OCI-LY3 (cell line): ENCODE results near the gene MYL10.

Source experiments
- H2AFZ ChIP-seq: fragments of 200-600, 300-600 bp; shearing (Covaris generic); 2 replicates; pipeline ENCODE4 v1.6.0; 2014; ENCODE audit warnings: antibody characterized with exemption, low read depth, low read length
- H3K27ac ChIP-seq: fragments of 200-600, 300-600 bp; sonication (generic); 2 replicates; pipeline ENCODE4 v1.5.1; 2014; ENCODE audit warnings: mild to moderate bottlenecking, low read length, moderate library complexity, mixed read lengths
- H3K27me3 ChIP-seq: fragments of 200-600, 300-600 bp; sonication (generic); 2 replicates; pipeline ENCODE4 v1.6.1; 2014; ENCODE audit warnings: low read depth, low read length, mixed read lengths
- H3K36me3 ChIP-seq: fragments of 200-600, 300-600 bp; sonication (generic); replicated peaks from 2 replicates; pipeline ENCODE3; 2014; ENCODE audit warnings: low read depth, low read length, mixed read lengths
- H3K4me1 ChIP-seq: fragments of 300-600, 200-600 bp; sonication (generic); 2 replicates; pipeline ENCODE4 v1.6.1; 2014; ENCODE audit warnings: low read length, mixed read lengths
- H3K4me2 ChIP-seq: fragments of 200-600, 300-600 bp; sonication (generic); 2 replicates; pipeline ENCODE4 v1.6.1; 2014; ENCODE audit warnings: low read length, mixed read lengths
- H3K4me3 ChIP-seq: fragments of 300-600, 200-600 bp; sonication (generic); 2 replicates; pipeline ENCODE4 v1.5.1; 2014; ENCODE audit warnings: antibody characterized with exemption, mild to moderate bottlenecking, low read length, moderate library complexity
- H3K79me2 ChIP-seq: fragments of 300-600, 200-600 bp; shearing (Covaris generic); 2 replicates; pipeline ENCODE4 v1.6.1; 2014; ENCODE audit warnings: mild to moderate bottlenecking, low read length, mixed read lengths
- H3K9ac ChIP-seq: fragments of 300-600, 200-600 bp; shearing (Covaris generic); 2 replicates; pipeline ENCODE4 v1.6.0; 2014; ENCODE audit warnings: mild to moderate bottlenecking, low read length, moderate library complexity
- H3K9me3 ChIP-seq: fragments of 200-600, 300-600 bp; shearing (Covaris generic); 2 replicates; pipeline ENCODE4 v1.6.1; 2014; ENCODE audit warnings: low read length, mixed read lengths; ENCODE audit not compliant: insufficient read depth
- H4K20me1 ChIP-seq: fragments of 200-600, 300-600 bp; sonication (generic); 2 replicates; pipeline ENCODE4 v1.6.1; 2016; ENCODE audit warnings: low read length, mixed read lengths; ENCODE audit not compliant: insufficient read depth
- EZH2phosphoT487 ChIP-seq: fragments of 200-600 bp; shearing (Covaris generic); IDR thresholded peaks from 2 replicates; pipeline ENCODE4 v1.6.1; 2018; ENCODE audit warnings: antibody characterized with exemption, mixed run types, low read depth
- TF ChIP-seq, protein P1 (sequence below): fragments of 200-600, 300-600 bp; sonication (generic); IDR thresholded peaks from 2 replicates; pipeline ENCODE4 v1.5.1; 2014; ENCODE audit warnings: antibody characterized with exemption, low read length, low read depth

The MYL10 gene

DNA sequence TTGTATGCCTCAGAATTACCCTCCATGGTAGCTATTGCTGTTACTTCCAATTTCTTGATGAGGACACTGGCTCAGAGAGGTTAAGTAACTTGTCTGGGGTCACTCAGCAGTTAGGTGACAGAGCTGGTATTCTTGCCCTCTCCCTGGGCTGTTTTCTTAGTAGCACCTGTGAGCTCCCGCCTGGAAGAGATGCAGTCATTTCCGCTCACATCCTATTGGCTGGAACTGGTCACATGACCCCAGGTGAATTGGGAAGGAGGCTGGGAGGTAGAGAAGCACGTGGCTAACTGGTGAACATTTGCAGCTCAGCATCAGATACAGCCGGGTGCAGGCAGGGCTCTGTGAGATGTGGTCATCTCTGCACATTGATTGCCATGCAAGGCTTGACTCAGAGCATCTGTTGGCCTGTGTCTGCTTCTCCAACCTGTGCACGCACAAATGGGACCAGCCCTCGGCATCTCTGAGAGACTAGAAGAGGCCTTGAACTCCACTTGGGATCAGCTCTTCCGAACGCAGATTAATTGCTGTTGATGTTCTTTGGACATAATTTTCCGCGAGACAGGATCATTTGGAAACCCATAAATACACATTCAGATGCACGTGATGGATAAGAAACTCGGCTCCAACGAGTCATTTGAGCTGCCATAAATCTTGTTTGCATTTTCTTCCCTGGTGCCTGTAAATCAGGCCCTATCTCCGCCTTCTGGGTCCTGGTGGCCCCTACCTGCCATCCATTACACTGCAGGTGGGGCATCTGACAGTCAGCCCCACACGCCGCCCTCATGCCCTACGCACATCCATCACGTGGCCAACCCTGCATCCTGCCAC, 42.8 kb downstream of the MYL10 start:
- H2AFZ ChIP-seq: no peak overlapping the region
- no peaks in the 10 kb centered on the region for H4K20me1 ChIP-seq

DNA sequence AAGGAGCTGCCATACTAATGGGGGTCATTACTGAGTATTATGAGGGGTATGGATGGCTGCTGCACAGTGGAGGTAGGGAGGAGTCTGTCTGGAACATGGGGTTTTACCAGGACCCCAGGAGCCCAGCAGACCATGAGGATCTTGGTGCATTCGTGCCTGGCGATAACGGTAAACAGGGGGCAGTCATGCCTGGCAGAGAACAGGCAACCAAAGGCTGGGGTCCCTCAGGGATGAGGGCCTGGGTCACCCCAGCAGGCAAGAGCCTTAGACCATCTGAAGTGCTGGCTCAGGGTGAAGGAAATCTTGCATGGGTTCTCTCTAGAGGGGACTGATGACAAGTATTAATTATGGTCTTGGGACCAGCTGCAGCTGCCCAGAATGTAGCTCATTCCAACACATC, 46.1 kb downstream of the MYL10 start:
- no peaks in the 10 kb centered on the region for H3K9me3 ChIP-seq
- no peaks in the 10 kb centered on the region for H3K36me3 ChIP-seq
- no peak overlapping the region for H2AFZ ChIP-seq
- no peaks in the 10 kb centered on the region for H3K4me1 ChIP-seq
- no peak overlapping the region for H3K4me3 ChIP-seq
- H3K4me2 ChIP-seq: no peak overlapping the region
- no peak overlapping the region for H3K9ac ChIP-seq
- H3K27me3 ChIP-seq: 0 out of 2 replicates have a peak, but pooled peaks cover 6% of the 10 kb centered on the region
- no peaks in the 10 kb centered on the region for H4K20me1 ChIP-seq
- TF ChIP-seq, protein P1, sequence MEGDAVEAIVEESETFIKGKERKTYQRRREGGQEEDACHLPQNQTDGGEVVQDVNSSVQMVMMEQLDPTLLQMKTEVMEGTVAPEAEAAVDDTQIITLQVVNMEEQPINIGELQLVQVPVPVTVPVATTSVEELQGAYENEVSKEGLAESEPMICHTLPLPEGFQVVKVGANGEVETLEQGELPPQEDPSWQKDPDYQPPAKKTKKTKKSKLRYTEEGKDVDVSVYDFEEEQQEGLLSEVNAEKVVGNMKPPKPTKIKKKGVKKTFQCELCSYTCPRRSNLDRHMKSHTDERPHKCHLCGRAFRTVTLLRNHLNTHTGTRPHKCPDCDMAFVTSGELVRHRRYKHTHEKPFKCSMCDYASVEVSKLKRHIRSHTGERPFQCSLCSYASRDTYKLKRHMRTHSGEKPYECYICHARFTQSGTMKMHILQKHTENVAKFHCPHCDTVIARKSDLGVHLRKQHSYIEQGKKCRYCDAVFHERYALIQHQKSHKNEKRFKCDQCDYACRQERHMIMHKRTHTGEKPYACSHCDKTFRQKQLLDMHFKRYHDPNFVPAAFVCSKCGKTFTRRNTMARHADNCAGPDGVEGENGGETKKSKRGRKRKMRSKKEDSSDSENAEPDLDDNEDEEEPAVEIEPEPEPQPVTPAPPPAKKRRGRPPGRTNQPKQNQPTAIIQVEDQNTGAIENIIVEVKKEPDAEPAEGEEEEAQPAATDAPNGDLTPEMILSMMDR: no peak
- no peak for TF ChIP-seq EZH2phosphoT487
- no peak overlapping the region for H3K27ac ChIP-seq
- no peaks in the 10 kb centered on the region for H3K79me2 ChIP-seq

More for the DNA sequence above, 42.8 kb downstream of the MYL10 start:
- Histone ChIP-seq H3K4me1 (no peaks in the 10 kb centered on the region), H3K79me2 (no peaks in the 10 kb centered on the region), H3K27ac (no peak overlapping the region), H3K27me3 (0 out of 2 replicates have a peak, but pooled peaks cover 6% of the 10 kb centered on the region), H3K4me3 (no peak overlapping the region), H3K9me3 (no peaks in the 10 kb centered on the region), H3K9ac (no peak overlapping the region), H3K36me3 (no peaks in the 10 kb centered on the region), H3K4me2 (no peak overlapping the region)
- TF ChIP-seq, protein P1: no peak
- no peak for TF ChIP-seq EZH2phosphoT487

DNA sequence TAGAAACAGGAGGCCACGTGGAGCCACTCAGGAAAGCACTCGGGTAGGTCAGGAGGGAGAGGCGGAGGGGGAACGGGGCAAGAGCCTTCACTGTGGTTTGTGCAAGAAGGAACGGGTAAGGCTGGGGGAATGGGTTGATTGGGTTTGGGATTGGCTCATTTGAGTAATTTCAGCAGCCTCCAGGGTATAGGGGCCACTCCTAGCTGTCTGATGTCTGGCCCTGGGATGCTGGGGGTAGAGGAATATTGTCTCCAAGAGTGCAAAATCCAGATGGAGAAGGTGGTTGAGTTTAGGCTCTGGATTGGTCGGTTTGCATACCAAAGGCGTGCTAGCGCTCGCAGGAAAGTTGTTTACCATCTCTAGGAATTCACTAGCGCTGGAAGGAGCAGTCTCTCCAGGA, 47.2 kb downstream of the MYL10 start:
- no peak overlapping the region for H3K4me3 ChIP-seq
- H2AFZ ChIP-seq: no peak overlapping the region
- H3K9me3 ChIP-seq: no peaks in the 10 kb centered on the region
- no peaks in the 10 kb centered on the region for H3K79me2 ChIP-seq
- H3K4me2 ChIP-seq: no peak overlapping the region
- no peaks in the 10 kb centered on the region for H4K20me1 ChIP-seq
- no peaks in the 10 kb centered on the region for H3K36me3 ChIP-seq
- H3K9ac ChIP-seq: no peak overlapping the region
- no peaks in the 10 kb centered on the region for H3K4me1 ChIP-seq
- H3K27ac ChIP-seq: no peak overlapping the region
- TF ChIP-seq EZH2phosphoT487: no peak
- TF ChIP-seq, protein P1: no peak
- 0 out of 2 replicates have a peak, but pooled peaks cover 6% of the 10 kb centered on the region for H3K27me3 ChIP-seq

DNA sequence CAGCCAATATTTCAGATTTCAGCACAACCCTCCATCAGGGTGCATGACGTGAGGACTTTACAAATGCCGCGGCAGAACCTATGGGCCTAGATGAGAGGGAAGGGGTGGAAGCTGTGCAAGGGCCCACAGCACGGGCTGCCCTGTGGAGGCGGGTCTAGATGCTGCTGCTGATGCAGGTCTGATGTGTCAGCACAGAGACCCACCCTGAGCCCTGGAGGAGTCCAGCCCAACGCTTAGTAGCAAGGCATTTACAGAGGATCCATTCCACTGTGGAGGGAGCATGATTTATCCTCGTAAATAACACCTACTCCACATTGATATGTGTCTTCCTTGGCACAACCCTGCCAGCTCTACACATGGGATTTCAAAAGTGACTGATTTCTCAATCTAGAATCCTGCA, 48.5 kb downstream of the MYL10 start:
- Histone ChIP-seq H3K27me3 (0 out of 2 replicates have a peak, but pooled peaks cover 6% of the 10 kb centered on the region), H3K4me3 (no peak overlapping the region), H3K9me3 (no peaks in the 10 kb centered on the region), H3K9ac (no peak overlapping the region), H2AFZ (no peak overlapping the region), H3K4me1 (peaks cover 5% of the 10 kb centered on the region), H3K36me3 (no peaks in the 10 kb centered on the region), H4K20me1 (no peaks in the 10 kb centered on the region), H3K4me2 (no peak overlapping the region), H3K27ac (no peak overlapping the region), H3K79me2 (no peaks in the 10 kb centered on the region)
- TF ChIP-seq, protein P1: no peak
- no peak for TF ChIP-seq EZH2phosphoT487
